Sigmoid colon (tissue), 4 donors: Measurements from ENCODE around the gene HIVEP1.

Source experiments
- CTCF ChIP-seq, 4 experiments: fragments of 450-650 bp in 3 of 4; fragments of 200-600 bp in 1 of 4; IDR thresholded peaks; one replicate each; pipeline ENCODE4 v1.5.1; 2016 to 2019; ENCODE audit warnings: antibody characterized with exemption in 4 of 4, mild to moderate bottlenecking in 3 of 4, moderate library complexity in 2 of 4
- POLR2A ChIP-seq, 2 donors: fragments of 450-650 bp; IDR thresholded peaks; one replicate each; pipeline ENCODE4 v1.6.1; 2016; ENCODE audit warnings: antibody characterized with exemption in 2 of 2, mild to moderate bottlenecking in 2 of 2, moderate library complexity in 2 of 2
- POLR2AphosphoS5 ChIP-seq, 4 donors: sonication (generic); formaldehyde crosslinking; IDR thresholded peaks; one replicate each; pipeline ENCODE4 v1.6.1; 2017; ENCODE audit warnings: antibody characterized with exemption in 4 of 4

- TF ChIP-seq CTCF (IDR thresholded peaks at IDR 0.05) (no peak), POLR2AphosphoS5 (IDR thresholded peaks at IDR 0.05) (no peak), POLR2A (IDR thresholded peaks at IDR 0.05) (no peak)
These were observed 28.8 kb upstream of the HIVEP1 start for GRCh38 chr6:11983306-11983705.
